HG03066 (cell line): Measurements from ENCODE around the gene ABHD4.
"Not testable (repeated sequence)": the region's sequence is repeated elsewhere in the genome, so short reads cannot be mapped to it uniquely, and the experiment has no call there.

Experiments used
- ATAC-seq: cut with Tn5 transposase; IDR thresholded peaks from one replicate; pipeline ENCODE4 v1.9.1; 2021; ENCODE audit warnings: low read depth; ENCODE audit not compliant: unreplicated experiment

ABHD4 gene

GRCh38 chr14:22561366-22561660, 36.8 kb upstream of the ABHD4 start:
- no peak for ATAC-seq

DNA sequence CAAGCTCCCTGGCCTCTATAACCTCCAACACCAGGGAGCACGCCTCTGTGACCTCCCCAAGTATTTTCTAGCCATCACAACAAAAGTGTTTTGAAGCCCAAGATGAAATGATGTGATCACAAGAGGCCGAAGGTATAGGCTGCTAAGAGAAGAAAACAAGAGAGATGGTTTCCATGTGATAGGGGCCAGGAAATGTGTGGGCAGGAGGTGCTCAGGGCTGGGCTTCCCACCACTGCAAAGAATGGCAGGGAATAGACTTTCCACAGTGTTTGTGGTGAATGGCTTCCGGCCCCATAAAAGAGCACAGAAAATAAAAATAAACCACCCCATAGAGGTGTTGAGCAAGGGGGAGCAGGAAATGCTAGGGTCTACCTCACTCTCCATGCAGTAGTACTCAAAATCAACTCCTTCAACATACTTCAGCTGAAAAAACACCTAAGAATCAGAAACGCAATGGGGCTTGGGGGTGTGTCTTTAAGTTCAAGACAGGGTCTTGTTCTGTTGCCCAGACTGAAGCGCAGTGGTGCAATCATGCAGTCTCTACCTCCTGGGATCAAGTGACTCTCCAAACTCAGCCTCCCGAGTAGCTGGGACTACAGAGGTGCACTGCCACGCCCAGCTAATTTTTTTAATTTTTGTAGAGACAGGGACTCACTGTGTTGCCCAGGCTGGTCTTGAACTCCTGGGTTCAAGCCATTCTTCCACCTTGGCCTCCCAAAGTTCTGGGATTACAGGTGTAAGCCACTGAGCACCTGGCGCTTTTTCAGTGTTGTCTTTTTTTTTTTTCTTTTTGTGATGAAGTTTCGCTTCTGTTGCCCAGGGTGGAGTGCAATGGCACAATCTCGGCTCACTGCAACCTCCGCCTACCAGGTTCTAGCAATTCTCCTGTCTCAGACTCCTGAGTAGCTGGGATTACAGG, 36.2 kb upstream of the ABHD4 start:
- ATAC-seq: no peak

GRCh38 chr14:22563987-22564386, 34.1 kb upstream of the ABHD4 start:
- ATAC-seq: no peak

GRCh38 chr14:22564463-22564862, 33.6 kb upstream of the ABHD4 start:
- no peak for ATAC-seq

DNA sequence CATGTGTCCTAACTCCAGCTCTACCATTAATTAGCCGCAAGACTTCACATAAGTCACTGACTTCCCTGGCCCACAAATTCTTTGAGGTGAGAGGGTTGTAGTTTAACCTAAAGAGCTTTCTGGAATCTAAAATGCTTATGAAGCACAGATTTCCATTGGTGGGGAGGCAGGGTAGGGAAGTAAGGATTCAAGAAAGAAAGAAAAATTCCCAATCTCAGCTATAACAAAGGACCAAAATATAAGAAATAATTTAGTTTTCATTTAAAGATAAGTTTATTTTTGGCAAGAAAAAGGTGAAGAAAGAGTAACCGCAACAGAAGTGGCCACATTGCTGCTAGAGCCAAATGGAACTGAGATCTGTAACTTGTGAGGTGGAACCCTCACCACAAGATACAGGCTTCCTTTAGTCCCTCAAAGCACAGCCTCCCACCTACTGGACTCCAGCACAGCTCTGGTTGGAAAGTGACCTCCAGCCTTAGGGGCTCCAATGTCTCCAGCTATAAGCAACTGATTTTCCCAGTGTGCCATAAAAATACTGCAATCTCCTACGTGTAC, 32.6 kb upstream of the ABHD4 start:
- ATAC-seq: peak; percentile 32

- ATAC-seq: not testable (repeated sequence)
Observed at GRCh38 chr14:22566266-22566665, 31.8 kb upstream of the ABHD4 start.

DNA sequence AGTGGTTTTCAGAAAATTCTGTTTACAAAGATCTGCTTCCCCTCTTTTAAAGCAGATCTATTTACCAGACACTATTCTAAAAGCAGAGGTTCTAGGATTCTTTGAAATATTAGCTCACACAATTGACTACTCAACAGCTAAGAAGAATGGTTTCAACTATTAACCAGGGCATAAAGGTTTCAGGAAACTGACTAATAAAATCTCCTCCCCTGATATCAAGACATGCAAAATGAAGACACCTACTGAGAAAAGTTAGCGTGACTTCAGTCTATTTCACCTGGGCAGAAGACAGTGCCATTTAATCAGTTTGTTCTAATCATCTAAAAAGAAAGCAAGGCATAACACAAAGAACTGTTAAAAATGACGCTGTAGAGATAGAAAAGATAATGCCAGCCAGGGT, 31.3 kb upstream of the ABHD4 start:
- ATAC-seq: no peak

DNA sequence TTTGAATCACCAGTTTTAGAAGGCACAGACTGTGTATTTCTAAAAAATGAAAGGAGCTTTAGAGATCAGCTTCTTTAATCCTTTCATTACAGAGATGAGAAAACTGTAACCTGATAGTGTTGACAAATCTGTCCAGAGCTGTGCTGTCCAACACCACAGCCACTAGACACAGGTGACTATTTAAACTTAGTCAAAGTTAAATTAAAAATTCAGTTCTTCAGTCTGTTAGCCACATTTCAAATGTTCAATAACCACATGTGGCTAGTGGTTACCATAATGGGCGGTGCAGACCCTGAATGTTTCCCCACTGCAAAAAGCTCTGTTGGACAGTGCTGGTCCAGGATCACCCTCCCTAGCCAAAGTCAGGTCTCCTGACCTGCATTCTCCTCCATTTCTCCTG, 30.7 kb upstream of the ABHD4 start:
- ATAC-seq: no peak

DNA sequence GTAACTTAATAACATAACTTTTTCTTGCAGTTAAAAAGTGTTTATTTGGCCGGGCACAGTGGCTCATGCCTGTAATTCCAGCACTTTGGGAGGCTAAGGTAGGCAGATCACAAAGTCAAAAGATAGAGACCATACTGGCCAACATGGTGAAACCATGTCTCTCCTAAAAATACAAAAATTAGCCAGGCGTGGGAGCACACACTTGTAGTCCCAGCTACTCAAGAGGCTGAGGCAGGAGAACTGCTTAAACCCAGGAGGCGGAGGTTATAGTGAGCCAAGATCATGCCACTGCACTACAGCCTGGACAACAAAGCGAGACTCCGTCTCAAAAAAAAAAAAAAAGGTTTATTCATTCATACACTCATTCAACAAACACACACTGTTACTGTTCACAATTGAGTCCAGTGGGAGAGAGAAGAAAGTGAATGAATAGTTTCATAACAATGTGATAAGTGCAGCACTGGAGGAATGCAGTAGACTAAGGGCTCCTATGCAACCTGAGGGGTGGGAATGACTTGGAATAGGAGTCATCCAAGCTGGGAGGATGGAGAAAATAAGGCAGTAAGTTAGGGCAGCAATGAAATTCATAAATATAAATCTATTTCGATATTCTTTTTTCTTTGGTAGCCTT, 28.9 kb upstream of the ABHD4 start:
- no peak for ATAC-seq

GRCh38 chr14:22569737-22570131, 28.4 kb upstream of the ABHD4 start:
- no peak for ATAC-seq

DNA sequence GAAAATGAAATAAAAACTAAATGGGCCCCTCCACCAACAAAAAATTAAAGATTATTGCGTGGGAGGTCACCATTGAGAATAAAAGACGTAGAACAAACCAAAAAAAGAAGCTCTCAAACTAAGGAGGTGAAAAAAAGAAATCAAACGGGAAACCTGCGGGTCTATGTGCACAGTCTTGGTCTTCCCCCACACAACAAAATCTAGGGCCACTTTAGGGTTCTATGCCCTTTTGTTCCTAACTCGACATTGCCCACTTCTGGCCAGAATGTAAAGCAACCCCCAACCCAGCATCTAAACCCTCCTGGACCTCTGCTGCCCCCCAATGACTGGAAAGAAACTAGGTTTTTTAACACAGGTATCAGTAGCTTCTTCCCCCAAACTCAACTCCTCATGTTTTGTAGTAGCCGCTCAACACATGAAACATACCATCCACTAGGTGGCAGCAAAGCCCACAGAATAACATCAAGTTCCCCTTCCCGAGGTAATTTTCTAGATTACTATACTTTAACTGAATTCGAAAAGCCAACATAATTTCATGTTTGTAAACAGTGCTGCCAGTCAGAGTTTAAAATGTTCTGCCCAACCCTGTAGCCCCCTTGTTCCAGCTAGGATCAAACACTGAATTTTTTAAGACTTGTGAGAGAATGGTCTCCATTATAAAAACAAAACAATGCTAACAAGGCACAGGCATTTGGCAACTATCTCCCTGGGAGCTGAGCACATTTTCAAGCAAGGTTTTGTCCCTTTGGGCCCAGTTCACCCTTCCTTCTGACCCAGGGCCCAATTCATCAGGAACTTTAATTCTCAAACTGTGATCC, 27.8 kb upstream of the ABHD4 start:
- peak; percentile 60 for ATAC-seq

DNA sequence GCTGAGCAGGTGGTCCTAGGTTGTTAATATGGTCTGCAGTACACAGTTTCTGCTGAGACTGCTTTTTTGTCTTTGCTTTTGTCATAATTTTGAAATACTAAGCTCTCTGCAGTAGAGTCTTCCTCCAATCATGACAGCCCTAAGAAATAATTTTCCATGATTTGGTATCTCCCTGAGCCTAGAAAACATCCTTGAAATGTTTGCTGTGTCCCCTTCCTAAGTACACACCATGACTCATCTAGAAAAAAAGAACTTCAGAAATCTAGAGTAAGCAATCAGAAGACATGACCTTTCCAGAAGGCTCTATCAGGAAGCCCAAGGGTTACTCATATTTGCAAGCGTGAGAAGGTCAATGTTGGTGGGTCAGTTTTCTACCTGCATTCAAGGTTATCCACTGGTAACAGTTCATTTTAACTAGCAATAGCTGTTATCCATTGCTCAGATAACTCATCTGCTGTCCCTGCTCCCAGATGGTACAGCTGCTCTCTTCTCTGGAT, 25.5 kb upstream of the ABHD4 start:
- ATAC-seq: no peak

DNA sequence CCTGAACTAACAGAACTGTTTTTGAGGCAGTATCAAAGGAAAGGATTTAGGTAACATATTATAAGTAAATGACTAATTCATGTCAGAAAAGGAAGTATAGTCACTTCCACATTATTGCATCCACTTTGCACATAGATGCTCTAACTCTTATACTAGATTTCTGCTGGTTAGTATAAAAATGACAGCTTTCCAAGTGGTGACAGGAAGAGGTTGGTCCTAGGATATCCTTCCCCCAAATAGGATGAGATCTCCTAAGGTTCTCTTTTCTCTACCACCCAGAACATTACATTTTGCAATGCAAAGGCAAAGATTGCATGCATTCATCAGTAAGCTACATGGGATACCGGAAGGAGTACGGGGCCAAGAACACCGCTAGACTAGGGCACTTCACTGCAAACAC, 24.3 kb upstream of the ABHD4 start:
- ATAC-seq: no peak

DNA sequence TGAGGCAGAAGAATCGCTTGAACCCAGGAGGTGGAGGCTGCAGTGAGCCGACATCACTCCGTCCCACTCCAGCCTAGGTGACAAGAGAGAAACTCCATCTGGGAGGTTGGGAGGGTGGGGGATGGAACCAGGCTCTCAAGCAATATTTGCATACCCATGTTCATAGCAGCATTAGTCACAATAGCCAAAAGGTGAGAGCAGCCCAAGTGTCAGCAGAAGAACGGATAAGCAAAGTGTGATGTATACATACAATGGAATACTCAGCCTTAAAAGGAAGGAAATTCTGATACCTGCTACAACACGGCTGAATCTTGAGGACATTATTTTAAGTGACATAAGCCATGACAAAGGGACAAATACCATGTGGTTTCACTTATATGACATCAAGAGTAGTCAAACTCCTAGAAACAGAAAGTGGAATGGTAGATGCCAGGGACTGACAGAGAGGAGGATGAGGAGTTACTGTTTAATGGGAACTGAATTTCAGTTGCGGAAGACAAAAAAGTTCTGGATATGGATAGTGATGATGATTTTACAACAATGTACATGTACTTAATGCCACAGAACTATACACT, 20.7 kb upstream of the ABHD4 start:
- ATAC-seq: no peak

DNA sequence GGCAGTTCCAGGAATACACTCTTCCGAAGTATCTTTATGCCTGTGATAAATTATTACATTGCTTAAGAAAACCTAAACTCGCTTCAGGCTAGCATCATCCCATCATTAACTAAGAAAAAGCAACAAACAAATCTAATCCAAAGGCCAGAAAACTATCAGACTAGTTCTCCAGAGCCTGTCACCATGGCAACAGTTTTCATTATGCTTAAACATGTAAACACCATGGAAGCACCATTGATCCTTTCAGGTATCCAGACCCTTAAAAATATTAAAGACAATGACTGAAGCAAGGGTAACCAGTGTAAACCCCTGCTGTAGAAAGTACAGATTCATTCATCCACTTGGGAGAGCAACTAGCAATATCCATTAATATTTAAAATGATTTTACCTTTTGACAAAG, 18.9 kb upstream of the ABHD4 start:
- ATAC-seq: no peak

DNA sequence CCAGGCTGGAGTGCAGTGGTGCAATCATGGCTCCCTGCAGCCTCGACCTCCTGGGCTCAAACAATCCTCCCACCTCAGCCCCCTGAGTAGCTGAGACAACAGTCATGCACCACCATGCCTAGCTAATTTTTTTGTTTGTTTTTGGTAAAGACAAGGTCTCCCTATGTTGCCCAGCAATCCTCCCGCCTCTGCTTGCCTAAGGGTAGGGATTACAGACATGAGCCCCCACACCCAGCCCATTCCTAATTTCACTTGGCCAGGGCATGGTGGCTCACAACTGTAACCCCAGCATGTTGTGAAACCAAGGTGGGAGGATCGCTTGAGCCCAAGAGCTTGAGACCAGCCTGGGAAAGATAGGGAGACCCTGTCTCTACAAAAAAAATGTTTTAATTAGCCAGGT, 18.2 kb upstream of the ABHD4 start:
- no peak for ATAC-seq

DNA sequence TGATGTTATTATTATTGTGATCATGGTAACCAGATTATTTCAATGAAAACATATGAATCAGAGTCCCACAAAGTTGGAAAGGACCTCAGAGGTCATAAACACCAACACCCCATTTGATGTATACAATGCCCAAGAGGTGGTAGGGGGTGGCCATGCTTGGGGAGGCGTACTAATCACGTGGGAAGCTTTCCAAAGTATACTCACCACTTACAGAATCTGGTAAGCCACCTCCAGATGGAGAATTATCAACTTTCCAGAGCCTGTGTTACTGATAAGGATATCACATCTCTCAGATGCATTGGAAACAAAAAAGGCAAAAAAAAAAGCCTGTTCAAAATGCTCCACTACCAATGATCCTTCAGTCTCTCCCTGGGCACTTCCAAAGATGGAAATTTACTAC, 17.5 kb upstream of the ABHD4 start:
- ATAC-seq: no peak

GRCh38 chr14:22583994-22584393, 14.1 kb upstream of the ABHD4 start:
- no peak for ATAC-seq

GRCh38 chr14:22587247-22587646, 10.9 kb upstream of the ABHD4 start:
- no peak for ATAC-seq

GRCh38 chr14:22587677-22588422, 10.2 kb upstream of the ABHD4 start:
- not testable (repeated sequence) for ATAC-seq
